Aorta (tissue), 5 donors: Measurements from ENCODE around the gene PTPRN2. TPM values are rescaled to one million over a fixed set of nuclear protein-coding genes. Genes with fewer than 3 reads are reported as not detected.
"Not testable (repeated sequence)": the region's sequence is repeated elsewhere in the genome, so short reads cannot be mapped to it uniquely, and the experiment has no call there.

ENCODE experiments used
- ATAC-seq: fragments of 200-7000 bp; cut with Tn5 transposase; one replicate; pipeline ENCODE4 v1.9.1; 2022; ENCODE audit warnings: moderate library complexity; ENCODE audit not compliant: low FRiP score
- DNase-seq, 2 donors: peaks; one replicate each; pipeline ENCODE4 v3.0.0-alpha.2; 2020
- H3K27ac ChIP-seq, 2 donors: one replicate each; pipeline ENCODE4 v1.5.1; 2013; ENCODE audit warnings: low read length in 2 of 2, mild to moderate bottlenecking in 2 of 2, moderate library complexity in 2 of 2, control low read depth in 1 of 2, inconsistent platforms in 1 of 2, low read depth in 1 of 2
- H3K27me3 ChIP-seq, 2 donors: one replicate each; pipeline ENCODE4 v1.6.1; 2013; ENCODE audit warnings: control low read depth in 1 of 2, low read length in 1 of 2, mild to moderate bottlenecking in 1 of 2, moderate library complexity in 1 of 2; ENCODE audit not compliant: insufficient read depth in 2 of 2, control insufficient read depth in 1 of 2
- H3K36me3 ChIP-seq, 2 donors: one replicate each; pipeline ENCODE4 v1.6.1; 2013; ENCODE audit warnings: control low read depth in 1 of 2, low read length in 1 of 2, mild to moderate bottlenecking in 1 of 2; ENCODE audit not compliant: insufficient read depth in 2 of 2, control insufficient read depth in 1 of 2
- H3K4me1 ChIP-seq, 2 donors: one replicate each; pipeline ENCODE4 v1.6.1; 2013; ENCODE audit warnings: low read length in 2 of 2, control low read depth in 1 of 2, mild to moderate bottlenecking in 1 of 2, moderate library complexity in 1 of 2; ENCODE audit not compliant: insufficient read depth in 2 of 2, control insufficient read depth in 1 of 2
- H3K4me3 ChIP-seq, 2 donors: one replicate each; pipeline ENCODE4 v1.5.1; 2013; ENCODE audit warnings: low read length in 2 of 2, control low read depth in 1 of 2, mild to moderate bottlenecking in 1 of 2
- H3K9me3 ChIP-seq: one replicate; pipeline ENCODE4 v1.6.1; 2013; ENCODE audit warnings: mild to moderate bottlenecking, low read length; ENCODE audit not compliant: control insufficient read depth
- WGBS, 2 donors: extraction: QIAGEN DNeasy Blood & Tissue Kit; methylation state at CpG; one replicate each; pipeline ENCODE4 v1.1.7; 2013; 5-methylcytosine and 5-hydroxymethylcytosine counted together
- intact Hi-C, 2 donors: fragments of 100-400 bp; cut with DNase I; formaldehyde crosslinking; loops; one replicate each; pipeline versions ENCODE4 v1.14.2 to v1.15.0; 2022
- polyA plus RNA-seq, 2 donors: library from polyadenylated mRNA; stranded (reverse); fragments of 200-250 nt; gene quantifications; one replicate each; pipeline ENCODE4 v1.2.3, GENCODE V29; 2013
- total RNA-seq, 2 donors: library from RNA; stranded (reverse); fragmentation: NEBNext Ultra II Directional; extraction: Animal tissue kit (Norgen Biotek cat#: 25700); gene quantifications; one replicate each; pipeline ENCODE4 v1.2.1, GENCODE V29; 2021
- donor health status: healthy with polysubstance abuse.
- donor health status: Bipolar disorder and iron deficiency.
- donor health status: DM: no; HTN: no; CAD: no.
- donor health status: DM: no; HTN: no; CAD: no.
- donor health status: DM: yes; HTN: yes; CAD: no.

PTPRN2 gene
- total and polyA plus RNA-seq, 4 donors, result 0.67 to 3.3 (median 1.4) TPM

DNA sequence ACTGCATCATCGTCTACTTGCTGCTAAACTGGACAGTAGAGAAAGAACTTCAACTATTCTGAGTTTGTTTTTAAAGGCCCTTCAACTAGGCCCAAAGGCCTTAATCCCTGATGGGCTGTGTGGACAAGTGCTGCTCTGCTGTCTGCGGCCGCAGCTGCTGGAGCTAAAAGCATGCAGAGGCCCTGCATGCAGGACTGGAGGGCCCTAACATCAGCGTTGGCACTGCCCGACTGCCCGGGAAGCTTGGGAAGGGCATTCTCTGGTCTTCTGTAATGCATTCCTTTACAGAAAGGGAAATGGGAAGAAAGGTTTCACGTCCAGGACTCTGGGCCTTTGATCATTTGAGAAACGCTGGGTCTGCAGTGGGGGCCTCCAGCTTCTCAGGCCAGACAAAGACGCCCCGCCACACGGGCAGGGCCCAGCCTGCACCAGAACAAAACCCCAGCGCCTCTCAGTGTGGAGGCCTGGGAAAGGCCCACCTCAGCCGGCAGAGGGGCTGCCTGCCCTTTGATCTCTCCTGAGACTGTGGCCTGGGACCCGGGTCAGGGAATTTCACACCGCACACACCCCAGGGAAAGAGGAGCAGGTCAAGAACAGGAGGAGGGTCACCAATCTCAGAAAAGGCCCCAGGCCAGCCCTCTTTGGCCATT, 1021.5 kb downstream of the PTPRN2 start:
- no peaks in the 10 kb centered on the region for H3K9me3 ChIP-seq
- intact Hi-C loops, result no loop called here
- no peak for ATAC-seq
- no peaks in the 10 kb centered on the region for H3K4me1 ChIP-seq
- H3K4me3 ChIP-seq, result no peak overlapping the region
- H3K27ac ChIP-seq, result no peak overlapping the region
- WGBS, 2 donors, result 64 to 75% methylated on average over 15 of the region's 15 CpGs
- no peaks in the 10 kb centered on the region for H3K36me3 ChIP-seq
- DNase-seq, result peak; percentile 22 to 68
- H3K27me3 ChIP-seq, result peaks cover 0 to 2% of the 10 kb centered on the region in 2 donors

DNA sequence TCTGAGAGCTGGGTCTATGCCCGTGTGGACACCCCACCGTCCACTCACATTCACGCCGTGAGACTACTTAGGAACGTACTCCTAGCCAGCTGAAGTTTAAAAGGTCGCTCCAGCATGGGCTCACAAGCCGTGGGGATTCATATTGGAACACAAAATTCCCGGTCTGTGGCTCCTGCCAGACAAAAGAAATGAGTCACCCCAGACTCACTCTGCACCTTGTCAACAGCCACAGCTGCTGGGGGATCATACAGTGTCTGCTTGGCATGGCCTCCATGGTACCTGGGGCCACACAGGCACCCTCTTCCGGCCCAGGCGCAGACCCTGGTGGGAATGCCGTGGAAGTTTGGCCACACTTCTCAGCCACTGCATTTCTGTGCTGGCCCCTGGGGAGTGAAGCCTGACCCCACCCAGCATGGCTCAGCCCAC, 1022.4 kb downstream of the PTPRN2 start:
- no peaks in the 10 kb centered on the region for H3K9me3 ChIP-seq
- no peak overlapping the region for H3K27ac ChIP-seq
- WGBS, 2 donors, result 86 to 87% methylated on average over 11 of the region's 11 CpGs
- H3K27me3 ChIP-seq, result peaks cover 0 to 2% of the 10 kb centered on the region in 2 donors
- intact Hi-C loops, result no loop called here
- H3K4me1 ChIP-seq, result no peaks in the 10 kb centered on the region
- ATAC-seq (no peak), DNase-seq (peak; percentile 19 to 22)
- H3K4me3 ChIP-seq, result no peak overlapping the region
- H3K36me3 ChIP-seq, result no peaks in the 10 kb centered on the region

DNA sequence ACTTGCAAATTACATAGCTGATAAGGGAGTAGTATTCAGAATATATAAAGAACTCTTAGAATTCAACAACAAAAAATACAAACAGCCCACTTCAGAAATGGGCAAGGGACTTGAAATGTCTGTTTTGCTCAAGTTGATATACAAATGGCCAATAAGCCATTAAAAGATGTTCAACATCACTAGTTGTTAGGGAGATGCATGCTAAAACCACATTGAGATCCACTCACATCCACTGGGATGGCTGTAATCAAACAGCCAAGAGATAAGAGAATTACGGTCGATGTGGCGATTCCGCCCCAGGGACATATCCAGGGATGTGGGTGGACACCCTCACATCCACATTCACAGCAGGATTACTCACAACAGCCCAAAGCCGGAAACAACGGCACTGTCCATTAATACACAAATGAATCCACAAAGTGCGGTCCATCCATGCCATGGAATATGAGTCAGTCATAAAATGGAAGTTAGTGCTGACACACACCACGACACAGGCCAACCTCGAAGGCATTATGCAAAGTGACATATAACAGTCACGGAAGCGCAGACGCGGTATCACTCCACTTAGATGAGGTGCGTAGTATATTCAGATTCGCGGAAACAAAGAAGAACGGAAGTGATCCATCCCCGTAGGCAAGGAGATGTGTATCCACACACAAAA, 1023.0 kb downstream of the PTPRN2 start:
- DNase-seq (peak; percentile 17 to 19), ATAC-seq (no peak)
- WGBS, 2 donors, result 96 to 97% methylated on average over 18 of the region's 18 CpGs
- H3K9me3 ChIP-seq, result no peaks in the 10 kb centered on the region
- H3K27me3 ChIP-seq, result peaks cover 0 to 2% of the 10 kb centered on the region in 2 donors
- no peaks in the 10 kb centered on the region for H3K4me1 ChIP-seq
- H3K4me3 ChIP-seq, result no peak overlapping the region
- intact Hi-C loops, result no loop called here
- no peak overlapping the region for H3K27ac ChIP-seq
- no peaks in the 10 kb centered on the region for H3K36me3 ChIP-seq

DNA sequence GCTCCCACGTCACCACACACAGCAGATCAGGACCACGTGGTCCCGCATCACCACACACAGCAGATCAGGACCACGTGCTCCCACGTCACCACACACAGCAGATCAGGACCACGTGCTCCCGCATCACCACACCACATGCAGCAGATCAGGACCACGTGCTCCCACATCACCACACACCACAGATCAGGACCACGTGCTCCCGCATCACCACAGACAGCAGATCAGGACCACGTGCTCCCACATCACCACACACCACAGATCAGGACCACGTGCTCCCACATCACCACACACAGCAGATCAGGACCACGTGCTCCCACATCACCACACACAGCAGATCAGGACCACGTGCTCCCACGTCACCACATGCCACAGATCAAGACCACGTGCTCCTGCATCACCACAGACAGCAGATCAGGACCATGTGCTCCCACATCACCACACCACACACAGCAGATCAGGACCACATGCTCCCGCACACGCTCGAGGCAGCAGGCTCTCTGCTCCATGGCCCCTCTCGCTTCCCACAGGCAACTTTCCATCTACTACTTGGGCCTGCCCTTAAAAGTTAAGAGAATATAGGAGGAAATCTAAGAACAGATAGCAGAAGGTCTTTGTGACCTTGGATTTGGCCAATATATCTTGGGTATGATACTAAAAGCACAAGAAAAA, 1024.0 kb downstream of the PTPRN2 start:
- H3K36me3 ChIP-seq, intact Hi-C loops, H3K4me3 ChIP-seq, ATAC-seq, H3K9me3 ChIP-seq, H3K4me1 ChIP-seq, H3K27ac ChIP-seq, H3K27me3 ChIP-seq: not testable (repeated sequence)
- peak in 1 of 2 donors; percentile 27 for DNase-seq
- WGBS, 2 donors, result 85 to 87% methylated on average over 18 to 20 of the region's 20 CpGs

DNA sequence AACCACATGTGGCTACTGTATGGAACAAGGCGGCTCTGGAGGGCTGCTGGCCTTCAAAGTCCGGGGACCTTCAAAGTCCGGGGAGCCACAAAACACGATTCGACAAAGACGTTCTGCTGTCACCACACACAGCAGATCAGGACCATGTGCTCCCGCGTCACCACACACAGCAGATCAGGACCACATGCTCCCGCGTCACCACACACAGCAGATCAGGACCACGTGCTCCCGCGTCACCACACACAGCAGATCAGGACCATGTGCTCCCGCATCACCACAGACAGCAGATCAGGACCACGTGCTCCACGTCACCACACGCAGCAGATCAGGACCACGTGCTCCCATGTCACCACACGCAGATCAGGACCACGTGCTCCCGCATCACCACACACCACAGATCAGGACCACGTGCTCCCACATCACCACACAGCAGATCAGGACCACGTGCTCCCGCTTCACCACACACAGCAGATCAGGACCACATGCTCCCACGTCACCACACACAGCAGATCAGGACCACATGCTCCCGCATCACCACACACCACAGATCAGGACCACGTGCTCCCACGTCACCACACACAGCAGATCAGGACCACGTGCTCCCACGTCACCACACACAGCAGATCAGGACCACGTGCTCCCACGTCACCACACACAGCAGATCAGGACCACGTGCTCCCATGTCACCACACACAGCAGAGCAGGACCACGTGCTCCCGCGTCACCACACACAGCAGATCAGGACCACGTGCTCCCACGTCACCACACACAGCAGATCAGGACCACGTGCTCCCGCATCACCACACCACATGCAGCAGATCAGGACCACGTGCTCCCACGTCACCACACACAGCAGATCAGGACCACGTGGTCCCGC, 1024.9 kb downstream of the PTPRN2 start:
- H3K4me3 ChIP-seq, H3K36me3 ChIP-seq, H3K27me3 ChIP-seq, intact Hi-C loops, H3K27ac ChIP-seq, H3K4me1 ChIP-seq, ATAC-seq, H3K9me3 ChIP-seq: not testable (repeated sequence)
- peak; percentile 0 to 55 for DNase-seq
- 93 to 96% methylated on average over 42 to 44 of the region's 44 CpGs for whole genome bisulfite sequencing, 2 donors

DNA sequence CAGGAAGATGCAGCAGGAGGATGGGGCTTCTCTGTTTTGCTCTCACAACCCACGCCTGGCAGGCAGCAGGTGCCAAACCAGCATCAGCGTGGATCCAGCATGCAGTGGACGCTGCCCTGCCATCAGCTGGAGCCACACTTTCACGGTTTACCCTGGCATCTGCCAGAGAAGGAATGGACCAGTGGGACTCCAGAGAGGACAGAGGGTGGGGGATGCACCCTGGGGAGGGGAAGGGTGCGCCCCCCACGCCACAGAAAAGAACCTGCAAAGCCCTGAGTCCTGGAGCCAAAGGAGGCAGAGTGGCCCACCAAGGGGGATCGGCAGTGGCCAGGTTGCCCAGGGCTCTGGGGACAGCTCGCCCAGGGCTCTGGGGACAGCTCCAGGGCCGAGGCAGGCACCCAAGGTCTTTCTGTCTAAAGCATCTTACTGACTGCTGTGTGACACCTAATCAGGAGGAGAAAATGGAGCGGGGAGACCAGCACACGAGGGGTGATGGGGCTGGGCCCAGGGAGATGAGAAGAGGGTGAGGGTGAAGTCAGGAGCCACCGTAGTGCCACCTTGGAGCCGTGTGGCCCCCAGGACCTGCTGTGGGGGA, 1025.7 kb downstream of the PTPRN2 start:
- no peaks in the 10 kb centered on the region for H3K27me3 ChIP-seq
- WGBS, 2 donors, result 86% methylated on average over 13 of the region's 13 CpGs
- DNase-seq, result peak; percentile 20 to 55

DNA sequence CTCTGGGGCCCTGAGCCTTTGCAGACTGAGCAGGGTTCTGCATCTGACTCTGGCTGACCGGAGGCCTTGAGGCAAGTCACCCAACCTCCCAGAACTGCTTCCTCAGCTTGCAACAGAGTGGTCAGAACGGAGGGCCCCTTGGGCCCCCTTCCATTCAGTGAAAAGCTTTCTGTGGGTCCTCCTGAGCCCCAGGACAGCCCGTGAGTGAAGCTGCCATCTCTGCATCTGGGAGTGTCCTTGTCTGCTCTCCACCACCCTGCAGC, 1026.2 kb downstream of the PTPRN2 start:
- no peak overlapping the region for H3K27ac ChIP-seq
- ATAC-seq, result no peak
- H3K27me3 ChIP-seq, result no peaks in the 10 kb centered on the region
- H3K4me1 ChIP-seq, result no peaks in the 10 kb centered on the region
- H3K9me3 ChIP-seq, result no peaks in the 10 kb centered on the region
- DNase-seq, result peak in 1 of 2 donors; percentile 20
- intact Hi-C loops, result no loop called here
- H3K36me3 ChIP-seq, result no peaks in the 10 kb centered on the region
- H3K4me3 ChIP-seq, result no peak overlapping the region
- WGBS, 2 donors, result 58 to 71% methylated on average over 3 of the region's 3 CpGs

More for the DNA sequence above, 1025.7 kb downstream of the PTPRN2 start:
- intact Hi-C loops, result no loop called here
- H3K27ac ChIP-seq, result no peak overlapping the region
- no peaks in the 10 kb centered on the region for H3K4me1 ChIP-seq
- no peaks in the 10 kb centered on the region for H3K36me3 ChIP-seq
- ATAC-seq, result no peak
- H3K9me3 ChIP-seq, result no peaks in the 10 kb centered on the region
- H3K4me3 ChIP-seq, result no peak overlapping the region

DNA sequence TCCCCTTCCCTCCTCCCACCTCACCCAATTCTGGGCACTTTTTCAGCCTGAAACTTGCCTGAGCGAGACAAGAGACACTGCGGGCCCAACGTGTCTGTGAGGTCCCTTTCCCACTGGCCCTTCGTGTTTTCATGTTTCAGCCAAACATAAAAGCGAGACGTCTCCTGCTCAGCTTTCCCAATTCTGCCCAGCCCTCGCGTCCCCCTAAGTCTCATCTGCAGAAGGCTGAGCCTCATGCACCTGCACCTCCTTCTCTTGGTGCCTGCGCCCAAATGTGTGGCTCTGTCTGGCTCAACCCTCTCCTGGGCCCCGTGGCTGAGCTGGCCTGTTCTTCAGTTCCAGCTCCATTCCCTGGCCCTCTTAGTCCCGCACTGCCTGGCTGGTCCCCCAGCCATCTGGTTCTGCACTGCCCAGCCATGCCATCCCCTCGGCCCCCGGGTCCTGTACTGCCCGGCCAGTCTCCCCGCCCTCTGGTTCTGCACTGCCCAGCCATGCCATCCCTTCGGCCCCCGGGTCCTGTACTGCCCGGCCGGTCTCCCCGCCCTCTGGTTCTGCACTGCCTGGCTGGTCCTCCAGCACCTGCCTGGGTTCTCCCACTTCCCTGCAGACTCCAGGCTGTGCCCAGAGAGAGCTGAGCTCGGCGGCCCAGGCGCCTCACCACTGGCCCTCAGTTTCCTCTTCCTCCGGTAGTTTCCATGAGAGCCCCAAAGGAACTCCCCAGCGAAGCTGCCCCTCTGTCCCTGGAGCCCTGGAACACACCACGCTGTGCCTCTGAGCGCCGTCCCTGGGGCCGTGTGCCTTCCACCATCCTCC, 1026.7 kb downstream of the PTPRN2 start:
- no peaks in the 10 kb centered on the region for H3K4me1 ChIP-seq
- H3K9me3 ChIP-seq, result no peaks in the 10 kb centered on the region
- no peaks in the 10 kb centered on the region for H3K36me3 ChIP-seq
- H3K27ac ChIP-seq, result no peak overlapping the region
- intact Hi-C loops, result no loop called here
- 84 to 86% methylated on average over 29 of the region's 29 CpGs for WGBS, 2 donors
- H3K4me3 ChIP-seq, result no peak overlapping the region
- no peaks in the 10 kb centered on the region for H3K27me3 ChIP-seq
- DNase-seq, result peak; percentile 20 to 72
- peak; percentile 19 for ATAC-seq
